Astrocyte (in vitro differentiated cells and primary cell): ENCODE measurements around the gene MTCH1. TPM values are rescaled to one million over a fixed set of nuclear protein-coding genes. Genes with fewer than 3 reads are reported as not detected.

ENCODE experiments used
- DNase-seq: peaks from one replicate; pipeline ENCODE4 v3.0.0-alpha.2; 2010; ENCODE audit warnings: low read depth
- FAIRE-seq: peaks from 2 replicates; lab custom pipeline; 2011; peaks lifted over from hg19 to GRCh38; lab: Jason Lieb, UNC
- H2AFZ ChIP-seq: 2 replicates; pipeline ENCODE4 v1.6.0; 2012; ENCODE audit warnings: low read depth, low read length, inconsistent platforms
- H3K27ac ChIP-seq: 2 replicates; pipeline ENCODE4 v1.5.1; 2011; ENCODE audit warnings: low read depth, low read length, inconsistent platforms
- H3K27me3 ChIP-seq: 2 replicates; pipeline ENCODE4 v1.6.0; 2011; ENCODE audit warnings: low read length, inconsistent platforms; ENCODE audit not compliant: insufficient read depth
- H3K36me3 ChIP-seq: 2 replicates; pipeline ENCODE4 v1.5.1; 2011; ENCODE audit warnings: low read length, inconsistent platforms; ENCODE audit not compliant: insufficient read depth
- H3K4me1 ChIP-seq: 2 replicates; pipeline ENCODE4 v1.5.1; 2011; ENCODE audit warnings: low read length, inconsistent platforms; ENCODE audit not compliant: insufficient read depth
- H3K4me2 ChIP-seq: 2 replicates; pipeline ENCODE4 v1.6.0; 2012; ENCODE audit warnings: low read length, inconsistent platforms
- H3K4me3 ChIP-seq: 2 replicates; pipeline ENCODE4 v1.5.1; 2011; ENCODE audit warnings: low read depth, mild to moderate bottlenecking, low read length, inconsistent platforms; ENCODE audit not compliant: insufficient read depth
- H3K79me2 ChIP-seq: 2 replicates; pipeline ENCODE4 v1.6.0; 2012; ENCODE audit warnings: mild to moderate bottlenecking, low read length, inconsistent platforms; ENCODE audit not compliant: insufficient read depth
- H3K9ac ChIP-seq: 2 replicates; pipeline ENCODE4 v1.6.0; 2012; ENCODE audit warnings: mild to moderate bottlenecking, low read length, inconsistent platforms
- H3K9me3 ChIP-seq: 2 replicates; pipeline ENCODE4 v1.5.1; 2012; ENCODE audit warnings: low read depth, mild to moderate bottlenecking, low read length, inconsistent platforms; ENCODE audit not compliant: insufficient read depth
- H4K20me1 ChIP-seq: 2 replicates; pipeline ENCODE4 v1.6.0; 2012; ENCODE audit warnings: low read length, inconsistent platforms; ENCODE audit not compliant: insufficient read depth
- H3K27ac Mint-ChIP-seq: one replicate; pipeline ENCODE4 v1.8.0; 2021; ENCODE audit warnings: mild to moderate bottlenecking, mixed read lengths; ENCODE audit not compliant: unreplicated experiment
- H3K27me3 Mint-ChIP-seq: one replicate; pipeline ENCODE4 v1.8.0; 2021; ENCODE audit warnings: low read depth, mixed read lengths; ENCODE audit not compliant: unreplicated experiment
- H3K36me3 Mint-ChIP-seq: one replicate; pipeline ENCODE4 v1.8.0; 2021; ENCODE audit warnings: low read depth, mixed read lengths; ENCODE audit not compliant: unreplicated experiment
- H3K4me1 Mint-ChIP-seq: one replicate; pipeline ENCODE4 v1.8.0; 2021; ENCODE audit warnings: low read depth, mixed read lengths; ENCODE audit not compliant: unreplicated experiment
- H3K4me3 Mint-ChIP-seq: one replicate; pipeline ENCODE4 v1.8.0; 2021; ENCODE audit warnings: mild to moderate bottlenecking, moderate library complexity, mixed read lengths; ENCODE audit not compliant: unreplicated experiment
- H3K9me3 Mint-ChIP-seq: one replicate; pipeline ENCODE4 v1.8.0; 2021; ENCODE audit warnings: mild to moderate bottlenecking, mixed read lengths; ENCODE audit not compliant: unreplicated experiment
- EZH2 ChIP-seq: IDR thresholded peaks from 2 replicates; pipeline ENCODE4 v1.6.1; 2012; ENCODE audit warnings: mild to moderate bottlenecking, low read length, inconsistent platforms; ENCODE audit not compliant: insufficient read depth
- total RNA-seq: library from RNA; stranded (reverse); gene quantifications from 2 replicates; pipeline ENCODE4 v1.2.1, GENCODE V29; 2021
- TF ChIP-seq, protein P1 (sequence below): IDR thresholded peaks from 2 replicates; pipeline ENCODE4 v1.5.1; 2011; ENCODE audit warnings: low read depth, mild to moderate bottlenecking, inconsistent platforms, low read length, moderate library complexity; ENCODE audit not compliant: insufficient read depth

The MTCH1 gene
- total RNA-seq, 1 donor from 2014 or later = 311 TPM

DNA sequence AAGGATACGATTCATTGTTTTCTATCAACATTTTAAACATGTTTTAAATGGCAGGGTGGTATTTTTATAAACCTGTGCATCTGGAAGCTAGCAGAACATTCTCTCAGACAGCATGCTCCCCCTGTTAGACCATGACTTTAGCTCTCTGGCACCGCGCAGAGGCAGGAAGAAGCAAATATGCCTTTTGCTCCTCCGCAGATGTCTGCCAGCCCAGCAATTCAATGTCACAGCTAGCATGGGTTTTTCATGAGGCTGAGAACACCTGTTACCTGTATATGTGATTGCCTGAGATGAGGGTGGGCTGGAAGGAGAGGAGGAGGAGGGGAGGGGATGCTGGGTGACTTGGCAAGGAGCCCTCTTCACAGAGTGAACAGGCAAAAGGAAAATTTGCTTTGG is 6.7 kb downstream of the MTCH1 start:
- Histone ChIP-seq H3K79me2 (peaks cover 76% of the 10 kb centered on the region), H3K9me3 (no peaks in the 10 kb centered on the region), H3K9ac (peak overlapping the region; percentile 12), H3K4me1 (peaks cover 13% of the 10 kb centered on the region), H2AFZ (no peak overlapping the region), H3K4me2 (no peak overlapping the region), H3K27me3 (no peaks in the 10 kb centered on the region), H3K27ac (no peak overlapping the region), H4K20me1 (peaks cover 100% of the 10 kb centered on the region), H3K36me3 (peaks cover 46% of the 10 kb centered on the region), H3K4me3 (no peak overlapping the region)
- peak overlapping the region; percentile 57 for H3K4me3 Mint-ChIP-seq
- no peak overlapping the region for H3K27ac Mint-ChIP-seq
- FAIRE-seq (no peak), DNase-seq (peak; percentile 25)
- no peaks in the 10 kb centered on the region for H3K9me3 Mint-ChIP-seq
- H3K4me1 Mint-ChIP-seq = peaks cover 27% of the 10 kb centered on the region
- H3K36me3 Mint-ChIP-seq = peaks cover 13% of the 10 kb centered on the region
- H3K27me3 Mint-ChIP-seq = no peaks in the 10 kb centered on the region
- TF ChIP-seq, protein P1, sequence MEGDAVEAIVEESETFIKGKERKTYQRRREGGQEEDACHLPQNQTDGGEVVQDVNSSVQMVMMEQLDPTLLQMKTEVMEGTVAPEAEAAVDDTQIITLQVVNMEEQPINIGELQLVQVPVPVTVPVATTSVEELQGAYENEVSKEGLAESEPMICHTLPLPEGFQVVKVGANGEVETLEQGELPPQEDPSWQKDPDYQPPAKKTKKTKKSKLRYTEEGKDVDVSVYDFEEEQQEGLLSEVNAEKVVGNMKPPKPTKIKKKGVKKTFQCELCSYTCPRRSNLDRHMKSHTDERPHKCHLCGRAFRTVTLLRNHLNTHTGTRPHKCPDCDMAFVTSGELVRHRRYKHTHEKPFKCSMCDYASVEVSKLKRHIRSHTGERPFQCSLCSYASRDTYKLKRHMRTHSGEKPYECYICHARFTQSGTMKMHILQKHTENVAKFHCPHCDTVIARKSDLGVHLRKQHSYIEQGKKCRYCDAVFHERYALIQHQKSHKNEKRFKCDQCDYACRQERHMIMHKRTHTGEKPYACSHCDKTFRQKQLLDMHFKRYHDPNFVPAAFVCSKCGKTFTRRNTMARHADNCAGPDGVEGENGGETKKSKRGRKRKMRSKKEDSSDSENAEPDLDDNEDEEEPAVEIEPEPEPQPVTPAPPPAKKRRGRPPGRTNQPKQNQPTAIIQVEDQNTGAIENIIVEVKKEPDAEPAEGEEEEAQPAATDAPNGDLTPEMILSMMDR = peak; percentile 42
- TF ChIP-seq EZH2 = no peak

DNA sequence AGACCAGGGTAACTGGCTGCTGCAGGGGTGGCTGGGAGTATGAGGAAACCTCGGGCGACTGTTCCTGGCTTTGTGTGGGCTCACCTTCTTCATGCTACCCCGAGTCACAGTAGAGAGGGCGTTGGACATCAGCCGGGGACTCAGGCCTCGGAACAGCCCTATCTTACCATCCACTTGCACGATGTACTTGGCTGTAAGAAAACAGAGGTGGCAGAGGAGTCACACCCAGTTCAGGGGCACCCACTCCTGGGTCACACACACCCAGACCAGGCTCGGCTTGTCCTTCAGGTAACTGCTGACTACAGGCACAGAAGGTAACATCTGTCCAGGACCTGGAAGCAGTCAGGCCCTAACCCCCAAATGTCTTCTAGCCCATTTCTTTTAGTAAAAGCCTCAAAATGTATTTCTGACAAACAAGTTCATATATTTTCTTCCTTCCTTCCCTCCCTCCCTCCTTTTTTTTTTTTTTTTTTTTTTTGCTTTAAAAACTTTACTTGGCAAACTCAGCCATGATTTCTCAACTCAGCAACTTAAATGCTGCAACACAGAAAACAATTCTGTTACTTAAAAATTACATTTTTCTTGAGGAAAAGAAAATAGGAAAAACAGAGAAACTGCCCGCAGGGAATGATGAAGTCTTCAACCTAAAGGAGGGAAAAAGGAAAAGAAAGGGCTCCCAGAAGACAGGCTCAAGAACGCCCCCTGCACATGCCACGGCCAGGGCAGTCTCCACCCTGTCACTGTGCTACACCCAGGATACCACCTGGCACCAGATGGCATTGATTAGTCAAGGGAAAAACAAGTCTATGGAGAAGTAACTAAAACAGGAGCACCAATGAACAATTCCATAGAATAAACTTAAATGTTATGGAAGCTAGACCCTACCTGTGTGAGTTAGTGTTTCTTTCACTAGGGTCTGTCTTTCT is 7.3 kb downstream of the MTCH1 start:
- H3K27ac Mint-ChIP-seq = no peak overlapping the region
- Histone ChIP-seq H2AFZ (no peak overlapping the region), H3K4me1 (peaks cover 7% of the 10 kb centered on the region), H3K27me3 (no peaks in the 10 kb centered on the region), H3K4me2 (no peak overlapping the region), H3K79me2 (peaks cover 69% of the 10 kb centered on the region), H3K27ac (no peak overlapping the region), H3K9me3 (no peaks in the 10 kb centered on the region), H3K36me3 (peaks cover 53% of the 10 kb centered on the region), H3K4me3 (no peak overlapping the region), H4K20me1 (peaks cover 96% of the 10 kb centered on the region), H3K9ac (peak overlapping the region; percentile 12)
- H3K36me3 Mint-ChIP-seq = peaks cover 13% of the 10 kb centered on the region
- H3K4me3 Mint-ChIP-seq = peak overlapping the region; percentile 58
- DNase-seq (no peak), FAIRE-seq (no peak)
- TF ChIP-seq, protein P1 = no peak
- peaks cover 27% of the 10 kb centered on the region for H3K4me1 Mint-ChIP-seq
- H3K27me3 Mint-ChIP-seq = no peaks in the 10 kb centered on the region
- H3K9me3 Mint-ChIP-seq = no peaks in the 10 kb centered on the region

DNA sequence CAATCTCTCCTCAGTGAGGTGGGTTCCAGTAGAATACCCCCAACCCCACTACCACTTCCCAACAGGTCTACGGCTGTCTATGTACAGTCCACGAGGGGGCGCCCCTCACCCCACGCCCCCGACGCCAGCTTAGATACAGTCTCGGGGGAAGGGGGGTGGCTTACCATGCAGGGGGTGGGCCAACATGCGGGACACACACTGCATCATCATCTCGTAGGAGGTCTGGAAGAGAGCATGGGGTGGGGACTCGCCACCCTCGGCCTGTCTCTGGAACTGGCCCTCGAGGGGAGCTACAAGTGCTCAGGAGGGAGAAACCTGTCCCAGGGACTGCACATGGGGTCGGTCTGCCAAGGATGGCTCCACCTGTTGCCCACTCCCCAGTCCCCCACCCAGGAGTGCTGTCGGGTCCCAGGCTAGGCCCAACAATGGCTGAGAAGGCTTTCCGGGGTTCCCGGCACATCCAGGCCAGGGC is 8.5 kb downstream of the MTCH1 start:
- peaks cover 27% of the 10 kb centered on the region for H3K4me1 Mint-ChIP-seq
- Histone ChIP-seq H3K9me3 (no peaks in the 10 kb centered on the region), H4K20me1 (peaks cover 92% of the 10 kb centered on the region), H3K27ac (no peak overlapping the region), H3K9ac (no peak overlapping the region), H2AFZ (no peak overlapping the region), H3K27me3 (no peaks in the 10 kb centered on the region), H3K79me2 (peaks cover 57% of the 10 kb centered on the region), H3K36me3 (peaks cover 64% of the 10 kb centered on the region), H3K4me1 (peaks cover 4% of the 10 kb centered on the region), H3K4me2 (no peak overlapping the region), H3K4me3 (no peak overlapping the region)
- FAIRE-seq (no peak), DNase-seq (no peak)
- H3K36me3 Mint-ChIP-seq = peaks cover 13% of the 10 kb centered on the region
- H3K27me3 Mint-ChIP-seq = no peaks in the 10 kb centered on the region
- H3K4me3 Mint-ChIP-seq = no peak overlapping the region
- no peak for TF ChIP-seq EZH2
- TF ChIP-seq, protein P1 = no peak
- peak overlapping the region; percentile 44 for H3K27ac Mint-ChIP-seq
- no peaks in the 10 kb centered on the region for H3K9me3 Mint-ChIP-seq
